Heart left ventricle (tissue), 16 donors: Measurements from ENCODE around the gene CENPC. TPM values are rescaled to one million over a fixed set of nuclear protein-coding genes. Genes with fewer than 3 reads are reported as not detected.

Source experiments
- ATAC-seq, 4 donors: fragments of 200-7000 bp; cut with Tn5 transposase; one replicate each; pipeline ENCODE4 v1.9.1; 2020 to 2022; ENCODE audit warnings: moderate library complexity in 4 of 4, mild to moderate bottlenecking in 3 of 4, moderate number of reproducible peaks in 1 of 4
- DNase-seq, 5 donors: peaks; one replicate each; pipeline ENCODE4 v3.0.0-alpha.2; 2020
- H3K27ac ChIP-seq, 12 donors: fragments of 200-600 bp; sonication (generic) in 4 of 12; one replicate each; pipeline versions ENCODE4 v1.5.0 to v1.8.0; 2016 to 2022; ENCODE audit warnings: mild to moderate bottlenecking in 2 of 12
- H3K27me3 ChIP-seq, 9 donors: fragments of 200-600 bp; sonication (generic) in 2 of 9; one replicate each; pipeline versions ENCODE4 v1.5.1 to v1.8.0; 2016 to 2022; ENCODE audit warnings: mild to moderate bottlenecking in 3 of 9
- H3K36me3 ChIP-seq, 9 donors: fragments of 200-600 bp; sonication (generic) in 2 of 9; one replicate each; pipeline versions ENCODE4 v1.5.0 to v1.8.0; 2018 to 2022; ENCODE audit warnings: mild to moderate bottlenecking in 2 of 9
- H3K4me1 ChIP-seq, 12 donors: fragments of 200-600 bp; sonication (generic) in 4 of 12; one replicate each; pipeline versions ENCODE4 v1.5.0 to v1.8.0; 2016 to 2022; ENCODE audit warnings: mild to moderate bottlenecking in 3 of 12
- H3K4me3 ChIP-seq, 12 donors: fragments of 200-600 bp; sonication (generic) in 4 of 12; one replicate each; pipeline versions ENCODE4 v1.5.0 to v1.8.0; 2017 to 2022; ENCODE audit warnings: mild to moderate bottlenecking in 9 of 12, moderate library complexity in 4 of 12
- H3K9me3 ChIP-seq, 12 donors: fragments of 200-600 bp; sonication (generic) in 4 of 12; one replicate each; pipeline versions ENCODE4 v1.5.0 to v1.8.0; 2016 to 2022; ENCODE audit warnings: mild to moderate bottlenecking in 1 of 12
- CTCF ChIP-seq, 12 donors: fragments of 200-600 bp; sonication (generic) in 4 of 12; IDR thresholded peaks; one replicate each; pipeline versions ENCODE4 v1.5.0 to v1.8.0; 2018 to 2022; ENCODE audit warnings: antibody characterized with exemption in 12 of 12, mild to moderate bottlenecking in 5 of 12
- POLR2A ChIP-seq, 2 donors: fragments of 450-650 bp; IDR thresholded peaks; one replicate each; pipeline ENCODE4 v1.6.1; 2017; ENCODE audit warnings: antibody characterized with exemption in 2 of 2, mild to moderate bottlenecking in 2 of 2, moderate library complexity in 2 of 2
- WGBS, 4 donors: extraction: QIAGEN DNeasy Blood & Tissue Kit in 2 of 4; methylation state at CpG; one replicate each; pipeline versions ENCODE4 v1.1.5 to v1.1.7; 2013 to 2018; 5-methylcytosine and 5-hydroxymethylcytosine counted together
- intact Hi-C, 10 donors: fragments of 100-400 bp; cut with DNase I; formaldehyde crosslinking; loops; one replicate each; pipeline versions ENCODE4 v1.11.1 to v1.14.2; 2022
- long read RNA-seq, 3 donors: library from polyadenylated mRNA; unstranded; transcript quantifications; one replicate each; pipeline ENCODE4 v2.0.0, GENCODE V29; 2020 to 2021
- polyA plus RNA-seq, 2 donors: library from polyadenylated mRNA; stranded (reverse); fragments of 200-250 nt; gene quantifications; one replicate each; pipeline ENCODE4 v1.2.3, GENCODE V29; 2013
- total RNA-seq, 9 donors: library from RNA; depleted of rRNA in 2 of 9; stranded (reverse); fragments of >200 nt in 2 of 9; fragmentation: NEBNext Ultra II Directional in 3 of 9; extraction: Animal tissue kit (Norgen Biotek cat#: 25700) in 3 of 9; gene quantifications; one replicate each; pipeline versions ENCODE4 v1.1.0 to v1.2.4, GENCODE V29; 2016 to 2023
- donor health status: ischemic (EF 13 %, LVEDD 7.1; RV severe dilation, severe dysfunction).
- donor health status: healthy with polysubstance abuse.
- donor health status: DM: no; HTN: yes; CAD: no.
- donor health status: DM: no; HTN: no; CAD: no.
- donor health status: ischemic (EF 25% LVEDD 6.9; RV normal size, moderate dysfunction).
- donor health status: ischemic (EF 25% LVEDD 5.7; RV mildly dilated, moderate dysfunction).
- donor health status: healthy.
- donor health status: DM: yes; HTN: yes; CAD: no.
- donor health status: ischemic (EF 35%, LVEDD 5.7; RV mildly dilated, moderate dysfunction).
- donor health status: nonischemic (EF 11% LVEDD 7.7; RV severe dilation, severe dysfunction).
- donor health status: DM: yes; HTN: yes; CAD: no.
- donor health status: PGD.
- donor health status: ischemic (EF 29% LVEDD 5.4; RV normal size, mild dysfunction).
- donor health status: nonischemic (EF 23%, LVEDD 6.1; RV moderate dilation, normal function).

The CENPC gene, protein sequence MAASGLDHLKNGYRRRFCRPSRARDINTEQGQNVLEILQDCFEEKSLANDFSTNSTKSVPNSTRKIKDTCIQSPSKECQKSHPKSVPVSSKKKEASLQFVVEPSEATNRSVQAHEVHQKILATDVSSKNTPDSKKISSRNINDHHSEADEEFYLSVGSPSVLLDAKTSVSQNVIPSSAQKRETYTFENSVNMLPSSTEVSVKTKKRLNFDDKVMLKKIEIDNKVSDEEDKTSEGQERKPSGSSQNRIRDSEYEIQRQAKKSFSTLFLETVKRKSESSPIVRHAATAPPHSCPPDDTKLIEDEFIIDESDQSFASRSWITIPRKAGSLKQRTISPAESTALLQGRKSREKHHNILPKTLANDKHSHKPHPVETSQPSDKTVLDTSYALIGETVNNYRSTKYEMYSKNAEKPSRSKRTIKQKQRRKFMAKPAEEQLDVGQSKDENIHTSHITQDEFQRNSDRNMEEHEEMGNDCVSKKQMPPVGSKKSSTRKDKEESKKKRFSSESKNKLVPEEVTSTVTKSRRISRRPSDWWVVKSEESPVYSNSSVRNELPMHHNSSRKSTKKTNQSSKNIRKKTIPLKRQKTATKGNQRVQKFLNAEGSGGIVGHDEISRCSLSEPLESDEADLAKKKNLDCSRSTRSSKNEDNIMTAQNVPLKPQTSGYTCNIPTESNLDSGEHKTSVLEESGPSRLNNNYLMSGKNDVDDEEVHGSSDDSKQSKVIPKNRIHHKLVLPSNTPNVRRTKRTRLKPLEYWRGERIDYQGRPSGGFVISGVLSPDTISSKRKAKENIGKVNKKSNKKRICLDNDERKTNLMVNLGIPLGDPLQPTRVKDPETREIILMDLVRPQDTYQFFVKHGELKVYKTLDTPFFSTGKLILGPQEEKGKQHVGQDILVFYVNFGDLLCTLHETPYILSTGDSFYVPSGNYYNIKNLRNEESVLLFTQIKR
- total RNA-seq (10 to 100 TPM in 4 of 9 donors, 1 to 10 TPM in 5; 5.9 to 16.7 (median 9.0) TPM), polyA plus RNA-seq (1 to 10 TPM; 2.6 to 3.1 TPM)
- long read RNA-seq, donor 1, full-length matches to known transcripts: 1 of 3 reads
- long read RNA-seq, donor 1, partial matches to known transcripts: 1 of 3 reads
- long read RNA-seq, donor 1, other reads (novel, unspliced or antisense): 1 of 3 reads
- long read RNA-seq, donor 2, full-length matches to known transcripts: 2 of 24 reads
- long read RNA-seq, donor 2, partial matches to known transcripts: 21 of 24 reads
- long read RNA-seq, donor 2, other reads (novel, unspliced or antisense): 1 of 24 reads
- long read RNA-seq, donor 3, full-length matches to known transcripts: 4 of 9 reads
- long read RNA-seq, donor 3, partial matches to known transcripts: 3 of 9 reads
- long read RNA-seq, donor 3, other reads (novel, unspliced or antisense): 2 of 9 reads

DNA sequence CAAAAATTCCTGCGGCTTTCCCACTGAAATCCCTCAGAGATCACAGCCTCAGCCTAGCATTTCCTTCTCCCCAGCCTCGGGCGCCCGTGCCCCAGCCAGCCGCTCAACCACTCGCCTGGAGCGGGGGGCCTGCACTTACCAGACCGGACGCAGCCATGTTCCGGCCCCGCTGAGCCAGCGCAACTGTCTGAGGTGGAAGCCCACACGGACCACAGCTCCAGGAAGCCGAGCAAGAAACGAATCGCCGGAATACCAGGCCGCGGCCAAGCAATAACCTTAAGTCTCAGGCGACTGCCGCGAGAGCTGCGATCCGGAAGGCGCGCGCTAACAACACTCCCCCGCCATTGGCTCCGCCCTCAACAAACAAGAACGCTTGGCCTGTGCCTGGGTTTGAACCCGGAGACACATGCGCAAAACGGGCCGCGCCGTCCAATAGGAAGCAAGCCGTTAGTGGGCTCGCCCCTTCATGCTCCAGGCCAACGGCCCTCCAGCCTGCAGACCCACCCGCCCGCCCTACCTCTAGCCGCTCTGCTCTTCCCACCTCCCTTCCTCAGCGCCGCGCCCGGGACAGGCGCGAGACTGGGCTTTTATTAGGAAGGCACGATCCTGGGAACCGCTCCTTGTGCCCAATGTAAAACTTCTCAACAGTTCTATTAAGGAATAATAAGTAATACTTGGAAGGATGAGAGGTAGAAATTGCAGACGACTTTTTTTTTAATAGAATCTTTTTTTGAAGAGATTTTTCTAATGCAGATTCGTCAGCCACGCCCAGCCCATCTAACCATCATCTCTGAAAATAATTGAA lies at the start of gene CENPC:
Gene CENPC, minus strand, starts transcription at position 305 of the 805 bp plus-strand sequence. Its CDS starts 148 bp downstream, at position 157.
- Histone ChIP-seq H3K4me1 (peaks cover 0 to 36% (median 16%) of the 10 kb centered on the region in 12 donors), H3K36me3 (peaks cover 0 to 31% (median 22%) of the 10 kb centered on the region in 9 donors), H3K27me3 (no peaks in the 10 kb centered on the region), H3K9me3 (no peaks in the 10 kb centered on the region), H3K27ac (peak within 1 kb of the TSS; percentile 60 to 96 (median 88)), H3K4me3 (peak within 1 kb of the TSS; percentile 58 to 95 (median 84))
- TF ChIP-seq CTCF (IDR thresholded peaks at IDR 0.05): no peak
- TF ChIP-seq POLR2A (IDR thresholded peaks at IDR 0.05): peak in 1 of 2 donors; percentile 81
- ATAC-seq (peak; percentile 100), DNase-seq (peak; percentile 97 to 99 (median 98))
- WGBS, 4 donors: 1% methylated on average over 40 to 53 of the region's 53 CpGs
- intact Hi-C loops: loop anchor here in 5 of 10 donors (1.0 to 10.0 kb wide), 3 partner anchors 149 to 629 kb away; partner anchors contain the start of gene UBA6 (in 1 of the 5)

DNA sequence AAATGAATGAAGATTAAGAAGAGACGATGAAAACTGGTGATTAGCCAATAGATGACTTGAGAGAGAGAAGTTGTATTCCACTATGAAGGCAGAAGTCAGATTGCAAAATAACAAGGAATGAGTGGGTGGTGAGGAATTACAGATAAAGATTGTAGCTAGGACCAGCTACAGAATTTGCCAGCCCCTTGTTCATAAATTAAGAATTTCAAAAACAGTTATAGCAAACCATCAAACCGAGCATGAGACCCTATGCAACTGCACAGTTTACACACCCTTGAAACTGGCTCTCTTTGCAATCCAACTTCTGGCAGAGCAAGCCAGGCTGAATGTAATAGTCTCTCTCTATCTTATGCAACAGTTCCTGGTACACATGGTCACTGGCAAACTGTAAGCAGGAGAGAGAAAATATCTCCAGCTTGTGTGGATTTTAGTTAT lies 48.5 kb upstream of the CENPC start:
- H3K9me3 ChIP-seq: no peaks in the 10 kb centered on the region
- no peaks in the 10 kb centered on the region for H3K27me3 ChIP-seq
- ATAC-seq (peak; percentile 71 to 79 (median 78)), DNase-seq (no peak)
- no peaks in the 10 kb centered on the region for H3K36me3 ChIP-seq
- intact Hi-C loops: no loop called here
- H3K4me1 ChIP-seq: peaks cover 0 to 5% (median 0%) of the 10 kb centered on the region in 12 donors
- 46 to 56% (median 50%) methylated on average over 2 of the region's 2 CpGs for WGBS, 4 donors
- TF ChIP-seq CTCF (IDR thresholded peaks at IDR 0.05): no peak
- TF ChIP-seq POLR2A (IDR thresholded peaks at IDR 0.05): no peak
- H3K4me3 ChIP-seq: no peak overlapping the region
- no peak overlapping the region for H3K27ac ChIP-seq

GRCh38 chr4:67587156-67587555 lies 41.9 kb upstream of the CENPC start:
- TF ChIP-seq CTCF (IDR thresholded peaks at IDR 0.05) (no peak), POLR2A (IDR thresholded peaks at IDR 0.05) (no peak)
- Histone ChIP-seq H3K4me1 (no peaks in the 10 kb centered on the region), H3K36me3 (no peaks in the 10 kb centered on the region), H3K27me3 (no peaks in the 10 kb centered on the region), H3K4me3 (no peak overlapping the region), H3K9me3 (no peaks in the 10 kb centered on the region), H3K27ac (no peak overlapping the region)
- DNase-seq (no peak), ATAC-seq (no peak)
- WGBS, 4 donors: 91 to 99% (median 92%) methylated on average over 3 of the region's 3 CpGs
- intact Hi-C loops: no loop called here
